Uterus (tissue), 4 donors: ENCODE results near the gene CTDSPL. TPM values are rescaled to one million over a fixed set of nuclear protein-coding genes. Genes with fewer than 3 reads are reported as not detected.

Source experiments
- DNase-seq, 2 donors: peaks; one replicate each; pipeline ENCODE4 v3.0.0-alpha.2; 2019 to 2020
- H3K27ac ChIP-seq, 2 donors: fragments of 200-600 bp; sonication (generic); 1 replicate in 1 of 2; 2 replicates in 1 of 2; pipeline ENCODE4 v1.5.1; 2016 to 2018
- H3K27me3 ChIP-seq, 2 donors: fragments of 200-600 bp; sonication (generic); one replicate each; pipeline ENCODE4 v1.5.1; 2018 to 2019; ENCODE audit warnings: control low read depth in 1 of 2
- H3K36me3 ChIP-seq, 2 donors: fragments of 200-600 bp; sonication (generic); one replicate each; pipeline ENCODE4 v1.5.1; 2019; ENCODE audit warnings: control low read depth in 1 of 2
- H3K4me1 ChIP-seq, 2 donors: fragments of 200-600 bp; sonication (generic); one replicate each; pipeline ENCODE4 v1.5.1; 2018 to 2019; ENCODE audit warnings: control low read depth in 1 of 2
- H3K4me3 ChIP-seq, 2 donors: fragments of 200-600 bp; sonication (generic); 1 replicate in 1 of 2; 2 replicates in 1 of 2; pipeline ENCODE4 v1.5.1; 2018 to 2019; ENCODE audit warnings: mild to moderate bottlenecking in 1 of 2
- H3K9me3 ChIP-seq, 2 donors: fragments of 200-600 bp; sonication (generic); one replicate each; pipeline ENCODE4 v1.5.1; 2019; ENCODE audit warnings: control low read depth in 1 of 2
- POLR2A ChIP-seq, 2 donors: fragments of 450-650 bp; IDR thresholded peaks; one replicate each; pipeline ENCODE4 v1.6.1; 2016; ENCODE audit warnings: antibody characterized with exemption in 2 of 2, mild to moderate bottlenecking in 1 of 2, moderate library complexity in 1 of 2
- intact Hi-C: fragments of 100-400 bp; cut with DNase I; formaldehyde crosslinking; loops from one replicate; pipeline ENCODE4 v1.15.1; 2023; ENCODE audit warnings: low total_unique reads
- total RNA-seq, 4 donors: library from RNA; depleted of rRNA in 3 of 4; stranded (reverse); fragments of >200 nt in 3 of 4; gene quantifications; one replicate each; pipeline versions ENCODE4 v1.1.0 to v1.2.4, GENCODE V29; 2014 to 2023
- TF ChIP-seq, protein P1 (sequence below), 4 experiments: fragments of 200-600 bp in 2 of 4; fragments of 450-650 bp in 2 of 4; sonication (generic) in 2 of 4; IDR thresholded peaks; one replicate each; pipeline ENCODE4 v1.5.1; 2016 to 2019; ENCODE audit warnings: antibody characterized with exemption in 4 of 4, mild to moderate bottlenecking in 2 of 4, moderate library complexity in 1 of 4
- donor health status: DM: yes; HTN: yes; CAD: no.

CTDSPL gene
- total RNA-seq, 4 donors from 2014 or later: 6.4 to 55.9 (median 28.7) TPM

DNA sequence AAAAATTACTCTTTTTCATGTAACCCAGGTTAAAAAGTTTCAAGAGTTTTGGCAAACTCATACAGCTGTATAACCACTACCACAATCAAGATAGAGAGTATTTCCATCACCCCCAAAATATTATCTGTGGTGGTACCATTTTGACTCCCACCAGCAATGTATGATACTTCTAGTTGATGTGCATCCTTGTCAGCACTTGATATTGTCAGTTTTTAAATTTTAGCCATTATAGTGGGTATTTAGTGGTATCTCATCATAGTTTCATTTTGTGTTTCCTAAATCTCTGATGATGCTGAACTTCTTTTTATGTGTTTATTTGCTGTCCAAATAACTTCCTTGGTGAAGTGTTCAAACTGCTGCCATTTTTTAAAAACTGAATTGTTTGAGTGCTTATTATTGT lies 14.6 kb downstream of the CTDSPL start:
- intact Hi-C loops: no loop called here
- DNase-seq: no peak
- Histone ChIP-seq H3K27ac (no peak overlapping the region), H3K9me3 (no peaks in the 10 kb centered on the region), H3K36me3 (no peaks in the 10 kb centered on the region), H3K4me1 (peaks cover 0 to 5% of the 10 kb centered on the region in 2 donors), H3K4me3 (no peak overlapping the region), H3K27me3 (no peaks in the 10 kb centered on the region)
- TF ChIP-seq POLR2A (IDR thresholded peaks at IDR 0.05): no peak
- TF ChIP-seq, protein P1, sequence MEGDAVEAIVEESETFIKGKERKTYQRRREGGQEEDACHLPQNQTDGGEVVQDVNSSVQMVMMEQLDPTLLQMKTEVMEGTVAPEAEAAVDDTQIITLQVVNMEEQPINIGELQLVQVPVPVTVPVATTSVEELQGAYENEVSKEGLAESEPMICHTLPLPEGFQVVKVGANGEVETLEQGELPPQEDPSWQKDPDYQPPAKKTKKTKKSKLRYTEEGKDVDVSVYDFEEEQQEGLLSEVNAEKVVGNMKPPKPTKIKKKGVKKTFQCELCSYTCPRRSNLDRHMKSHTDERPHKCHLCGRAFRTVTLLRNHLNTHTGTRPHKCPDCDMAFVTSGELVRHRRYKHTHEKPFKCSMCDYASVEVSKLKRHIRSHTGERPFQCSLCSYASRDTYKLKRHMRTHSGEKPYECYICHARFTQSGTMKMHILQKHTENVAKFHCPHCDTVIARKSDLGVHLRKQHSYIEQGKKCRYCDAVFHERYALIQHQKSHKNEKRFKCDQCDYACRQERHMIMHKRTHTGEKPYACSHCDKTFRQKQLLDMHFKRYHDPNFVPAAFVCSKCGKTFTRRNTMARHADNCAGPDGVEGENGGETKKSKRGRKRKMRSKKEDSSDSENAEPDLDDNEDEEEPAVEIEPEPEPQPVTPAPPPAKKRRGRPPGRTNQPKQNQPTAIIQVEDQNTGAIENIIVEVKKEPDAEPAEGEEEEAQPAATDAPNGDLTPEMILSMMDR (IDR thresholded peaks at IDR 0.05): no peak

DNA sequence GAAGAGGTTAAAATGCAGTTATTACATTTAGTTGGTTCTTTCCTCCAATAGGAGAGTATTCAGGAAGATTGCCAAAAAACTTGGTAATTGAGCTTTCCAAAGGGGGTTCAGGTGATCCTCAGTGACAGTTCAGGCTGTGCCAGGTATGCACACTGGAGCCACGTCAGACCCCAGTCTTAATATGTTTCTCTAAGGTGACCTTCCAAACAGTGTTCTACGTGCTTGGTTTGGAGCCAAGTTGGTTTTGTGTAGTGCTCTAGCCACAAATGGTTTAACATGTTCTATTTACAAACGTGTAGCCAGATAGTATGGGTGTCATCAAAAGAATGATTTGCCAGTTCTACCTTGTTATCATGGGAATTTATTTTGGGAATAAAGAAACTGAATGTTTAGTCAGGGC lies 21.0 kb downstream of the CTDSPL start:
- Histone ChIP-seq H3K27me3 (no peaks in the 10 kb centered on the region), H3K9me3 (no peaks in the 10 kb centered on the region), H3K36me3 (no peaks in the 10 kb centered on the region), H3K4me3 (no peak overlapping the region), H3K4me1 (peaks cover 0 to 5% of the 10 kb centered on the region in 2 donors), H3K27ac (no peak overlapping the region)
- no peak for TF ChIP-seq POLR2A (IDR thresholded peaks at IDR 0.05)
- DNase-seq: no peak
- intact Hi-C loops: no loop called here

DNA sequence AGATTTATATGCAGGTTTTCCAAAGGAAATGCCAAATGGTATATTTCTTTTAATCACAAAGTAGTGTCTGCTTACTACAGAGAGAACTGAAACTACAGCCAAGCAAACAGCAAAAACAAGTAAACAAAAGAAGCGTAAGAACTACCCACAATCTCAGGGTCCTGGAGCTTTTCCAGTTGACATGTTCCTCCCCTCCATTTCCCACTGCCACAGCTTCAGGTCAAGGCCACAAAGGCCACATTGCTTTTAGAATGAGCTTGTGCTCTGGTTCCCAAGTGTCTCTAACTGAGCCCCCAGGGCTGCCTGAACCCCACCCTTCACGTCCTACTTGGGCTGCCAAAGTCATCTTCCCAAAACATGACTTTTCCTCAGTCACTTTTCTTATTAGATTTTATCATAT lies 24.1 kb downstream of the CTDSPL start:
- no peaks in the 10 kb centered on the region for H3K4me1 ChIP-seq
- H3K27me3 ChIP-seq: no peaks in the 10 kb centered on the region
- intact Hi-C loops: no loop called here
- no peak overlapping the region for H3K4me3 ChIP-seq
- DNase-seq: no peak
- no peaks in the 10 kb centered on the region for H3K9me3 ChIP-seq
- H3K27ac ChIP-seq: no peak overlapping the region
- no peaks in the 10 kb centered on the region for H3K36me3 ChIP-seq
- TF ChIP-seq, protein P1 (IDR thresholded peaks at IDR 0.05): no peak
- no peak for TF ChIP-seq POLR2A (IDR thresholded peaks at IDR 0.05)

DNA sequence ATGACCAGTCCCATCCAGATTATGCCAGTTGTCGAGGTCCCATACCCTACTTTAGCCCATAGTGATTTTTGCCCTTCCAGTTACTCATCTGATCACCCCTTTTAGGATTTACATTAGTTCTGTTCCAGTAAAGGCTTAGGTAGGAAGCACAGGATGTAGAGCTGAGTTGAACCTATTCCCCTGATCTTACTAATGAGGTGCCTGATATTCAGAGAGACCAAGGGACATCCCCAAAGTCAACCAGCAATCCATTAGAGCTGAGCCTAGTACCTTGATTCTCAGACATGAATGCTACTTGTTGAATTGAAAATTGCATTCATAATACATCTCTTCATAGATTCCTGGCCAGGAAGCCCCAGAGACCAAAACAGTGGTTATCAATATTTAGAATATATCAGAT lies 24.7 kb downstream of the CTDSPL start:
- DNase-seq: no peak
- no peak for TF ChIP-seq POLR2A (IDR thresholded peaks at IDR 0.05)
- TF ChIP-seq, protein P1 (IDR thresholded peaks at IDR 0.05): no peak
- Histone ChIP-seq H3K9me3 (no peaks in the 10 kb centered on the region), H3K4me1 (no peaks in the 10 kb centered on the region), H3K27me3 (no peaks in the 10 kb centered on the region), H3K4me3 (no peak overlapping the region), H3K36me3 (no peaks in the 10 kb centered on the region), H3K27ac (no peak overlapping the region)
- intact Hi-C loops: no loop called here

DNA sequence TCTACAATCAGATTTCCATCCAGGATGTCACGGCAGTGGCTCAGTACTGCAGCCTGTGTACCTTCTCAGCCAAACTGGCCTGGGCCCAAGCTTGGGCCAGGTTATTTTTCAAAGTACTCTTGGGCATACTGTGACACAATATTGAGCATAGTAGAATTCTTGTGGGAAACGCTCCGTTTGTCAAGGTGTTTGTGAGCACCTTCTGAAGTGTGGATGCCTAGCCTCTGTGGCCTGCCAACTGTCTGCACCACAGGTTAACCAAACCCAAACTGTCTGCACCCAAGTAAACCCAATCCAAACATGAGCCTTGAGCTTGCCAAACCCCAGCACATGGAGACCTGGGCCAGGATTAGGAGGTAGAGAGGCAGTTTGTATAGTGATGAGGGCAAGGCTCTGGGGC lies 25.4 kb downstream of the CTDSPL start:
- DNase-seq: no peak
- intact Hi-C loops: no loop called here
- TF ChIP-seq, protein P1 (IDR thresholded peaks at IDR 0.05): no peak
- no peak for TF ChIP-seq POLR2A (IDR thresholded peaks at IDR 0.05)
- H3K27me3 ChIP-seq: no peaks in the 10 kb centered on the region
- H3K27ac ChIP-seq: no peak overlapping the region
- H3K4me3 ChIP-seq: no peak overlapping the region
- H3K36me3 ChIP-seq: no peaks in the 10 kb centered on the region
- no peaks in the 10 kb centered on the region for H3K4me1 ChIP-seq
- H3K9me3 ChIP-seq: no peaks in the 10 kb centered on the region

DNA sequence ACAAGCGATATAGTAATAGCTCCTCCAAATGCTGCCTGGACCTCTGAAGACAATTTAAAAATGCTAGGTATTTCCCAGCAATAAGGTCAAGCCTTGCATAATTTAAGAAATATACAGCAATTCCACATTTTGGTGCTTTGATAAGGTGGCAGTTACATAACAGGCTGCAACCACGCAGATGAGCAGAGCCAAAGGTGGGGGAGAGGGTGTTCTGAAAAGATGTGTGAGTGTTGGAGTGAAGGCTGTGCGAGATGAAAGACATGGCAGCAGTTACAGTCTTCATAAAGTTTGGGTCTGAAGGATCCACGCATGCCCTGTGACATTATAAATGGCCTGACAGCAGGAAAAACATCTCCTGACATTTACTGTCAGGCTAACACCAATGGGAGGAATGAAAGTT lies 26.1 kb downstream of the CTDSPL start:
- Histone ChIP-seq H3K9me3 (no peaks in the 10 kb centered on the region), H3K36me3 (no peaks in the 10 kb centered on the region), H3K4me1 (peaks cover 0 to 4% of the 10 kb centered on the region in 2 donors), H3K27ac (no peak overlapping the region), H3K27me3 (no peaks in the 10 kb centered on the region), H3K4me3 (no peak overlapping the region)
- TF ChIP-seq, protein P1 (IDR thresholded peaks at IDR 0.05): no peak
- no peak for TF ChIP-seq POLR2A (IDR thresholded peaks at IDR 0.05)
- no peak for DNase-seq
- intact Hi-C loops: no loop called here
